Suprapubic skin (tissue), 4 donors: ENCODE measurements around the gene VAMP4.

ENCODE experiments used
- CTCF ChIP-seq, 2 donors: fragments of 200-600 bp in 1 of 2; fragments of 450-650 bp in 1 of 2; sonication (generic) in 1 of 2; IDR thresholded peaks; one replicate each; pipeline ENCODE4 v1.5.1; 2016 to 2019; ENCODE audit warnings: antibody characterized with exemption in 2 of 2, mild to moderate bottlenecking in 1 of 2, moderate library complexity in 1 of 2
- POLR2A ChIP-seq, 2 donors: fragments of 450-650 bp; IDR thresholded peaks; one replicate each; pipeline ENCODE4 v1.6.1; 2017; ENCODE audit warnings: antibody characterized with exemption in 2 of 2, mild to moderate bottlenecking in 2 of 2, moderate library complexity in 2 of 2
- POLR2AphosphoS5 ChIP-seq, 3 donors: sonication (generic); formaldehyde crosslinking; IDR thresholded peaks; one replicate each; pipeline ENCODE4 v1.6.1; 2017; ENCODE audit warnings: antibody characterized with exemption in 3 of 3

- TF ChIP-seq POLR2AphosphoS5 (IDR thresholded peaks at IDR 0.05) (no peak), CTCF (IDR thresholded peaks at IDR 0.05) (no peak), POLR2A (IDR thresholded peaks at IDR 0.05) (no peak)
Measured at GRCh38 chr1:171730052-171730451, 11.8 kb downstream of the VAMP4 start.
